Activated CD8-positive, alpha-beta memory T cell treated with anti-CD3 and anti-CD28 coated beads, Interleukin-2, amount 50 U/mL, for 1 hour (primary cell): ENCODE data around the gene OPRL1.

Source experiments
- DNase-seq: peaks from one replicate; pipeline ENCODE4 v3.0.0-alpha.2; 2020; ENCODE audit errors: extremely low read depth

Gene OPRL1

GRCh38 chr20:64042054-64042781, 37.7 kb upstream of the OPRL1 start:
- no peak for DNase-seq

GRCh38 chr20:64043768-64044167, 36.1 kb upstream of the OPRL1 start:
- no peak for DNase-seq

GRCh38 chr20:64044484-64045247, 35.2 kb upstream of the OPRL1 start:
- DNase-seq = no peak

- DNase-seq = no peak
Observed at GRCh38 chr20:64045346-64046011, 34.4 kb upstream of the OPRL1 start.

- no peak for DNase-seq
Observed at GRCh38 chr20:64047046-64047389, 32.9 kb upstream of the OPRL1 start.

GRCh38 chr20:64047968-64048401, 31.9 kb upstream of the OPRL1 start:
- no peak for DNase-seq

- DNase-seq = no peak
Observed at GRCh38 chr20:64048402-64049044, 31.4 kb upstream of the OPRL1 start.

GRCh38 chr20:64049060-64049877, 30.6 kb upstream of the OPRL1 start, which contains the start of gene SOX18:
TSS of gene SOX18 (minus strand) at chr20:64049639. CDS start at chr20:64049516, 123 bp downstream.
- DNase-seq = no peak

GRCh38 chr20:64049878-64050260, 30.0 kb upstream of the OPRL1 start:
- no peak for DNase-seq

- DNase-seq = no peak
Observed at GRCh38 chr20:64050261-64051032, 29.4 kb upstream of the OPRL1 start.

- no peak for DNase-seq
Observed at GRCh38 chr20:64051033-64051452, 28.8 kb upstream of the OPRL1 start.

GRCh38 chr20:64051561-64052325, 28.1 kb upstream of the OPRL1 start:
- DNase-seq = no peak

GRCh38 chr20:64052326-64052722, 27.6 kb upstream of the OPRL1 start:
- DNase-seq = no peak

- no peak for DNase-seq
Observed at GRCh38 chr20:64052987-64053840, 26.7 kb upstream of the OPRL1 start.

GRCh38 chr20:64053841-64054661, 25.8 kb upstream of the OPRL1 start:
- no peak for DNase-seq

GRCh38 chr20:64055396-64055892, 24.4 kb upstream of the OPRL1 start:
- no peak for DNase-seq

GRCh38 chr20:64055893-64056638, 23.8 kb upstream of the OPRL1 start:
- no peak for DNase-seq
